Fibroblast of lung (primary cell): ENCODE measurements around the gene SDR39U1. TPM values are rescaled to one million over a fixed set of nuclear protein-coding genes. Genes with fewer than 3 reads are reported as not detected.
A peak's percentile ranks its signal among the peaks of the same experiment; 100 is the strongest.
"Not testable (repeated sequence)": the region's sequence is repeated elsewhere in the genome, so short reads cannot be mapped to it uniquely, and the experiment has no call there.

Experiments
- DNase-seq, 2 donors: peaks; one replicate each; pipeline versions ENCODE4 v3.0.0 to v3.0.0-alpha.2; 2010; ENCODE audit warnings: low read depth in 2 of 2
- H2AFZ ChIP-seq: 2 replicates; pipeline ENCODE4 v1.5.1; 2012; ENCODE audit warnings: low read length, control low read depth, inconsistent platforms
- H3K27ac ChIP-seq: 2 replicates; pipeline ENCODE4 v1.5.1; 2011; ENCODE audit warnings: low read length, control low read depth; ENCODE audit not compliant: insufficient read depth
- H3K27me3 ChIP-seq: 2 replicates; pipeline ENCODE4 v1.5.1; 2011; ENCODE audit warnings: mild to moderate bottlenecking, low read length; ENCODE audit not compliant: control insufficient read depth, insufficient read depth
- H3K36me3 ChIP-seq: 2 replicates; pipeline ENCODE4 v1.5.1; 2011; ENCODE audit warnings: low read length; ENCODE audit not compliant: control insufficient read depth, insufficient read depth
- H3K4me1 ChIP-seq: 2 replicates; pipeline ENCODE4 v1.5.1; 2011; ENCODE audit warnings: low read length; ENCODE audit not compliant: control insufficient read depth, insufficient read depth; ENCODE audit errors: extremely low read depth
- H3K4me2 ChIP-seq: 2 replicates; pipeline ENCODE4 v1.5.1; 2011; ENCODE audit warnings: low read length, control low read depth; ENCODE audit not compliant: insufficient read depth; ENCODE audit errors: extremely low read depth
- H3K4me3 ChIP-seq, 4 experiments: fragments of 200-600 bp in 1 of 4; sonication (generic) in 1 of 4; replicated peaks in 1 of 4; 2 replicates each; pipeline ENCODE4 v1.5.1; 2011 to 2016; ENCODE audit warnings: low read length in 4 of 4, low read depth in 3 of 4, mild to moderate bottlenecking in 3 of 4, control low read depth in 2 of 4, inconsistent platforms in 1 of 4, mixed read lengths in 1 of 4; ENCODE audit not compliant: insufficient read depth in 1 of 4; ENCODE audit errors: control extremely low read depth in 1 of 4
- H3K79me2 ChIP-seq: 2 replicates; pipeline ENCODE4 v1.5.1; 2012; ENCODE audit warnings: mild to moderate bottlenecking, low read length, inconsistent platforms; ENCODE audit not compliant: control insufficient read depth, insufficient read depth
- H3K9ac ChIP-seq: 2 replicates; pipeline ENCODE4 v1.5.1; 2011; ENCODE audit warnings: mild to moderate bottlenecking, low read length, control low read depth; ENCODE audit not compliant: insufficient read depth
- H3K9me3 ChIP-seq: 2 replicates; pipeline ENCODE4 v1.5.1; 2012; ENCODE audit warnings: low read depth, low read length; ENCODE audit not compliant: control insufficient read depth, insufficient read depth
- H4K20me1 ChIP-seq: 2 replicates; pipeline ENCODE4 v1.5.1; 2011; ENCODE audit warnings: low read length; ENCODE audit not compliant: control insufficient read depth, insufficient read depth; ENCODE audit errors: extremely low read depth
- EZH2 ChIP-seq: IDR thresholded peaks from 2 replicates; pipeline ENCODE4 v1.5.1; 2012; ENCODE audit warnings: low read length, control low read depth, mild to moderate bottlenecking; ENCODE audit errors: missing control alignments
- polyA minus RNA-seq: library from RNA; depleted of rRNA, polyadenylated mRNA; stranded (reverse); fragments of >200 nt; gene quantifications from 2 replicates; pipeline ENCODE4 v1.2.3, GENCODE V29; 2011; ENCODE audit warnings: low replicate concordance
- polyA plus RNA-seq, 2 donors: library from polyadenylated mRNA; depleted of rRNA in 1 of 2; stranded (reverse) in 1 of 2; unstranded in 1 of 2; fragments of >200 nt; gene quantifications; 2 replicates each; pipeline ENCODE4 v1.2.1, GENCODE V29; 2011 to 2012; ENCODE audit warnings: missing spikeins in 1 of 2
- total RNA-seq: library from RNA; depleted of rRNA; stranded (reverse); fragments of >200 nt; gene quantifications from 2 replicates; pipeline ENCODE4 v1.2.1, GENCODE V29; 2014
- TF ChIP-seq, protein P1 (sequence below), 2 donors: IDR thresholded peaks in 1 of 2; conservative IDR thresholded peaks in 1 of 2; 1 replicate in 1 of 2; 2 replicates in 1 of 2; pipeline ENCODE4 v1.5.1; 2011 to 2012; ENCODE audit warnings: low read length in 2 of 2, control low read depth in 1 of 2, inconsistent platforms in 1 of 2, low read depth in 1 of 2, mild to moderate bottlenecking in 1 of 2

SDR39U1 gene, protein sequence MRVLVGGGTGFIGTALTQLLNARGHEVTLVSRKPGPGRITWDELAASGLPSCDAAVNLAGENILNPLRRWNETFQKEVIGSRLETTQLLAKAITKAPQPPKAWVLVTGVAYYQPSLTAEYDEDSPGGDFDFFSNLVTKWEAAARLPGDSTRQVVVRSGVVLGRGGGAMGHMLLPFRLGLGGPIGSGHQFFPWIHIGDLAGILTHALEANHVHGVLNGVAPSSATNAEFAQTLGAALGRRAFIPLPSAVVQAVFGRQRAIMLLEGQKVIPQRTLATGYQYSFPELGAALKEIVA
- total RNA-seq, result 8.7 and 9.9 TPM in 2 replicates
- 24.7 and 31.9 TPM in 2 replicates for polyA plus RNA-seq
- 25.2 and 37.5 TPM in 2 replicates for polyA plus RNA-seq (2012)
- 7.0 and 17.0 TPM in 2 replicates for polyA minus RNA-seq

DNA sequence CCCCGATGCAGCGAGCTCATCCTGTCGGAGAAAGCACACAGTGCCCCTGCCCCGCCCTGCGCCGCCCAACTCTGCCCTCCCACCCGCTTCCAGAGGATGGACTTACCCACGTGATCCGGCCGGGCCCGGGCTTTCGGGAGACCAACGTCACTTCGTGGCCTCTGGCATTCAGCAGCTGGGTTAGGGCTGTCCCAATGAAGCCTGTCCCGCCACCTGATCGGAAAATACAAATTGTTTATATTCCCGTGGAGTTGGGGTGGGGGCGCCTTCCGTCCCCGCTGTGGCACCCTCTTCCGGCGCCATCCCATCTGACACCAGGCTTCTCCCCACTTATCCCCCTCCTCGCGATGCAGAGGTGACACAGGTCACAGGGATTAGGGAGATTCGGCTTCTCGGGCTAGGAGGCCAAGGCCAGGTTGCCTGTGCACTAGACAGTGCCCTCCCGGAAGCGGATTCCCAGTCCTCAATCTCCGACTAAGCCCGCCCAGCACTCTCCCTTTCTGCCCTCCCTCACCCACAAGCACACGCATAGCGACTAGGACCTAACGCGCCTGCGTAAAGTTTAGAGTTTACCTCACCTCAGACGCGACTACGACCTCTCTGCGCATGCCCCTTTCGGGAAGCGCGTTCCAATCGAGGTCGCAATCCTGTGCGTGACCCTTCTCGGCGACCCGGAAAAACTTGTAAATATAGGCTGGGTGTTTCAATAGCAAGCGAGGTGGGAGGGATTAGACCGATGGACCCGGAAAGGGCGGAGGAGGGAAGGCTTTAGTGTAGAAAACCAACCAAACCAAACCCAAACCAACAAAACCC lies at the start of gene SDR39U1:
SDR39U1 (minus strand) TSS at position 537 of the 813 bp plus-strand sequence; CDS start at position 530, 7 bp downstream.
- Histone ChIP-seq H3K9ac (peak within 1 kb of the TSS; percentile 99), H3K36me3 (peaks cover 20% of the 10 kb centered on the region), H3K4me1 (no peaks in the 10 kb centered on the region), H3K79me2 (peaks cover 9% of the 10 kb centered on the region), H3K4me2 (peak within 1 kb of the TSS; percentile 97), H4K20me1 (no peaks in the 10 kb centered on the region), H3K9me3 (no peaks in the 10 kb centered on the region), H3K27ac (peak within 1 kb of the TSS; percentile 100), H2AFZ (peak within 1 kb of the TSS; percentile 74), H3K4me3 (peak within 1 kb of the TSS; percentile 72 to 99 (median 74)), H3K27me3 (no peaks in the 10 kb centered on the region)
- TF ChIP-seq, protein P1, sequence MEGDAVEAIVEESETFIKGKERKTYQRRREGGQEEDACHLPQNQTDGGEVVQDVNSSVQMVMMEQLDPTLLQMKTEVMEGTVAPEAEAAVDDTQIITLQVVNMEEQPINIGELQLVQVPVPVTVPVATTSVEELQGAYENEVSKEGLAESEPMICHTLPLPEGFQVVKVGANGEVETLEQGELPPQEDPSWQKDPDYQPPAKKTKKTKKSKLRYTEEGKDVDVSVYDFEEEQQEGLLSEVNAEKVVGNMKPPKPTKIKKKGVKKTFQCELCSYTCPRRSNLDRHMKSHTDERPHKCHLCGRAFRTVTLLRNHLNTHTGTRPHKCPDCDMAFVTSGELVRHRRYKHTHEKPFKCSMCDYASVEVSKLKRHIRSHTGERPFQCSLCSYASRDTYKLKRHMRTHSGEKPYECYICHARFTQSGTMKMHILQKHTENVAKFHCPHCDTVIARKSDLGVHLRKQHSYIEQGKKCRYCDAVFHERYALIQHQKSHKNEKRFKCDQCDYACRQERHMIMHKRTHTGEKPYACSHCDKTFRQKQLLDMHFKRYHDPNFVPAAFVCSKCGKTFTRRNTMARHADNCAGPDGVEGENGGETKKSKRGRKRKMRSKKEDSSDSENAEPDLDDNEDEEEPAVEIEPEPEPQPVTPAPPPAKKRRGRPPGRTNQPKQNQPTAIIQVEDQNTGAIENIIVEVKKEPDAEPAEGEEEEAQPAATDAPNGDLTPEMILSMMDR (conservative IDR thresholded peaks at IDR 0.05 in 1 of 2, IDR thresholded peaks at IDR 0.05 in 1 of 2; ENCODE audit: low read depth in 1 of 2, low read length in 2 of 2), result no peak
- no peak for TF ChIP-seq EZH2
- peak; percentile 97 to 99 for DNase-seq

DNA sequence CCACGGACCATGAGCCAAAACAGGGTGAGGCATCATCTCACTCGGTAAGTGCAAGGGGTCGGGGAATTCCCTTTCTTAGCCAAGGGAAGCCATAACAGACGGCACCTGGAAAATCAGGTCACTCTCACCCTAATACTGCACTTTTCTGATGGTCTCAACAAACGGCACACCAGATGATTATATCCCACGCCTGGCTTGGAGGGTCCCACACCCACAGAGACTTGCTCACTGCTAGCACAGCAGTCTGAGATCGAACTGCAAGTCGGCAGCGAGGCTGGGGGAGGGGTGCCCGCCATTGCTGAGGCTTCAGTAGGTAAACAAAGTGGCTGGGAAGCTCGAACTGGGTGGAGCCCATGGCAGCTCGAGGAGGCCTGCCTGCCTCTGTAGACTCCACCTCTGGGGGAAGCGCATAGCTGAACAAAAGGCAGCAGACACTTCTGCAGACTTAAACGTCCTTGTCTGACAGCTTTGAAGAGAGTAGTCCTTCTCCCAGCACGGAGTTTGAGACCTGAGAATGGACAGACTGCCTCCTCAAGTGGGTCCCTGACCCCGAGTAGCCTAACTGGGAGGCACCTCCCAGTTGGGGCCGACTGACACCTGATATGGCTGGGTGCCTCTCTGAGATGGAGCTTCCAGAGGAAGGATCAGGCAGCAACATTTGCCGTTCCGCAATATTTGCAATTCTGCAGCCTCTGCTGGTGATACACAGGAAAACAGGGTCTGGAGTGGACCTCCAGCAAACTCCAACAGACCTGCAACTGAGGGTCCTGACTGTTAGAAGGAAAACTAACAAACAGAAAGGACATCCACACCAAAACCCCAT lies 49.2 kb upstream of the SDR39U1 start:
- H3K4me2 ChIP-seq, DNase-seq, H3K9me3 ChIP-seq, H3K9ac ChIP-seq, H3K79me2 ChIP-seq, H2AFZ ChIP-seq, H3K27ac ChIP-seq, H3K36me3 ChIP-seq, H4K20me1 ChIP-seq, H3K4me3 ChIP-seq, H3K4me1 ChIP-seq, H3K27me3 ChIP-seq: not testable (repeated sequence)

DNA sequence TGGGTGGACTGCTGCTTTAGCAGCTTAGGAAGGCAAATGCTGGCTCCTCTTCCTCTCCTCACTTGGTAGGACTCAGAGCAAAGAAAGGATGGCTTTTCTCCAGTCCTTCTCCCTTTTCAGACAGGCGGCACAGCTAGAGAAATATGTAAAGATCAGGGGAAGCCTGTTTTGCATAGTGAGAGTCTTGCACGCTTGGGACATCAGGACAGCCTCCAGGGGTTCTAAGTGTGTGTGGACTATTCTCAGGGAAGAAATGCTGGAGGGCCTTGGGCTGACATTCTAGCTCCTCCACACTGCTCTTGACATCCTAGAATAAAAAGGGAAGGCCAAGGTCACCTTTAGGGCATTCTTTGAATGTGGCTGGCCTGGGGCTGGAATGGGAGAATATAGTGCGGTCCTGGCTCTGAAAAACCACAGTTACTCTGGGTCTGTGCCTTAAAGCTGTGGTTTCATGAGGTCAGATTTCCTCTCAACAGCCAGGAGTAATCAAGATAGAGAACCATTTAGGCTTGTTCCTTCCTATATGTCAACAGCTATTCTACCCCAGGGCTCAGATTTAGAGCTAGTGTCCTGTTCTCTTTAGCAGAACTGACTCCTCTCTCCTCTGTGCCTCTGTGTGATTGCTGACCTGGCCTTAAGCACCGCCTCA lies 41.2 kb upstream of the SDR39U1 start:
- H3K4me1 ChIP-seq, result no peaks in the 10 kb centered on the region
- no peaks in the 10 kb centered on the region for H3K27me3 ChIP-seq
- TF ChIP-seq, protein P1 (conservative IDR thresholded peaks at IDR 0.05 in 1 of 2, IDR thresholded peaks at IDR 0.05 in 1 of 2; ENCODE audit: low read depth in 1 of 2, low read length in 2 of 2), result no peak
- no peak for TF ChIP-seq EZH2
- no peak overlapping the region for H2AFZ ChIP-seq
- no peak overlapping the region for H3K4me2 ChIP-seq
- H3K9me3 ChIP-seq, result no peaks in the 10 kb centered on the region
- no peak overlapping the region for H3K9ac ChIP-seq
- DNase-seq, result peak; percentile 27 to 42
- H4K20me1 ChIP-seq, result no peaks in the 10 kb centered on the region
- H3K27ac ChIP-seq, result no peak overlapping the region
- H3K79me2 ChIP-seq, result no peaks in the 10 kb centered on the region
- H3K4me3 ChIP-seq, result no peak overlapping the region
- no peaks in the 10 kb centered on the region for H3K36me3 ChIP-seq

DNA sequence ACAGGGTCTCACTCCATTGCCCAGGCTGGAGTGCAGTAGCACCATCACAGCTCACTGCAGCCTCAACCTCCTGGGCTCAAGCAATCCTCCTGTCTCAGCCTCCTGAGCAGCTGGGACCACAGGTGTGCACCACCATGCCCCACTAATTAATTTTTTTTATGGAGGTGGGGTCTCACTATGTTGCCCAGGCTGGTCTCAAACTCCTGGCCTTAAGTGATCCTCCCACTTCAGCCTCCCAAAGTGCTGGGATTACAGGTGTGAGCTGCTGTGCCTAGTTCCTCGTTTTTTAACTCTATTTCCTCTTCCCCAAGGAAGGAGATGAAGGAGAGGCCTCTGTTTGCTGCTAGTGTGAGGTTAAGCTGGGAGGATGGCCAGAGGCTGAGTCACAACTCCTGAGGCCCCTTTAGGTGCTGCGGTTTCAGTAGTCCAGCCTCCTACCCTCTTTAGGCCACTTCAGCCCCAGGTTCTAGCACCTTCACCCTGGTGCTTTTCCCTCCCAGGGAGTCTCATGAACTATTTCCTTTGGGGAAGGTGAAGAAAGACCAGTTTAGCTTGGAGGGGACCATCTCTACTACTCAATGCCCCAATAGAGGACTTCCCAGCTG lies 40.2 kb upstream of the SDR39U1 start:
- H2AFZ ChIP-seq, H3K9ac ChIP-seq, H3K27me3 ChIP-seq, H3K79me2 ChIP-seq, H3K36me3 ChIP-seq, H3K27ac ChIP-seq, H3K4me1 ChIP-seq, H3K9me3 ChIP-seq, H3K4me3 ChIP-seq, H3K4me2 ChIP-seq, H4K20me1 ChIP-seq: not testable (repeated sequence)
- peak; percentile 26 to 34 for DNase-seq
